Activated CD8-positive, alpha-beta memory T cell treated with anti-CD3 and anti-CD28 coated beads, Interleukin-2, amount 50 U/mL, for 1 hour (primary cell): ENCODE measurements around the gene TENM3.

ENCODE experiments used
- DNase-seq: peaks from one replicate; pipeline ENCODE4 v3.0.0-alpha.2; 2020; ENCODE audit errors: extremely low read depth

Gene TENM3

GRCh38 chr4:182564724-182565369 is 321.6 kb downstream of the TENM3 start:
- no peak for DNase-seq

GRCh38 chr4:182567119-182567518 is 323.9 kb downstream of the TENM3 start:
- DNase-seq: no peak

- DNase-seq: no peak
Observed at GRCh38 chr4:182569561-182569960, 326.4 kb downstream of the TENM3 start.

- no peak for DNase-seq
Observed at GRCh38 chr4:182574706-182575105, 331.5 kb downstream of the TENM3 start.

- no peak for DNase-seq
Observed at GRCh38 chr4:182575225-182575624, 332.0 kb downstream of the TENM3 start.

- no peak for DNase-seq
Observed at GRCh38 chr4:182576601-182577289, 333.5 kb downstream of the TENM3 start.

DNA sequence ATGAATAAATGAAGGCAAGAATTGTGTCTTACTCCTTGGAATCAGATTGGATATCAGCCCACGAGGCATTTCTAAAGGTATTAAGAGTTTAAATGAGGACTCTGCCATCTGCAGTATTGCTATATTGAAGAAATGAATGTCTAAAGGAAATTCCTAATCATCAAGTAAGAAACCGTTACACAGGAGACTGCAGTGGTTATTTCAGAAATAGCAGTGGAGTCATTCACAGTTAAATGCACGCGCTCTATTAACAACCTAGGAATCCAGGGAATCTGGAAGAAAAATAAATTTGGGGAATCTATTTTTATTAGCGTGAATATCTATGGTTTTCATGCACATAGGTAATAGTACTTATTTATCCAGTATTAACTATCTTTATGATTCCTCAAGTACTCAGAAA is 334.2 kb downstream of the TENM3 start:
- no peak for DNase-seq

- DNase-seq: no peak
Observed at GRCh38 chr4:182578402-182578801, 335.2 kb downstream of the TENM3 start.

DNA sequence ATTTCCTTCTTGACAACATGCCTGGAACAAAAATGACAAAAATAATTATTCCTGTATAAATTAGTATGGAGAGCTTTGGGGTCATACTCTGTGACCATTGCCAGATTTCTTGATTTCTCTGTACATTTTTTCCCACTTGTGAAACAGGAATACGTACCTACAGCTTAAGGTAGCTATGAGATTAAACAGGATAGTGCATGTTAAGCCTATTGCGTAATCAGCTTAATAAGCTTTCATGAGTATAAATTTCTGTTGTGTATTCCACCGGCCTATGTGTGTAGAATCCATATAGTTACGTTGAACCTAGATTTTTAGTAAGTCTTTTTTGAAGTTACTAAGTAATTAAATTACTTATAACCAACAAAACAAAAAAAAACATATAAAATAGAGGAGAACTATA is 339.0 kb downstream of the TENM3 start:
- DNase-seq: no peak

- DNase-seq: no peak
Observed at GRCh38 chr4:182583703-182584415, 340.7 kb downstream of the TENM3 start.

DNA sequence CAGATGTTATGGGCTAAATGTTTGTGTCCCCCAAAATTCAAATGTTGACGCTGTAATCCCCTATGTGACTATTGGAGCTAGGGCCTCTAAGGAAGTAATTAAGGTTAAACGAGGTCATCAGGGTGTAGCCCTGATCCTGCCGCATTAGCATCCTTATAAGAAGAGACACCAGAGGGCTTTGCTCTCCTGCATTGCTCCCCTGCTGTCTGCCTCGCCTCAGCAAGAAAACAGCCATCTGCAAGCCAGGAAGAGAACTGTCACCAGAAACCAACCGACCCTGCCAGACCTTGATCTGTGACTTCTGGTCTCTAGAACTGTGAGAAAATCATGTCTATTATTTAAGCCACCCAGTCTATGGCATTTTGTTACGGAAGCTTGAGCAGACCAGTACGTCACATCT is 342.1 kb downstream of the TENM3 start:
- DNase-seq: no peak

- no peak for DNase-seq
Observed at GRCh38 chr4:182589100-182589499, 345.9 kb downstream of the TENM3 start.

GRCh38 chr4:182593402-182593801 is 350.2 kb downstream of the TENM3 start:
- no peak for DNase-seq

GRCh38 chr4:182593864-182594263 is 350.7 kb downstream of the TENM3 start:
- DNase-seq: no peak

DNA sequence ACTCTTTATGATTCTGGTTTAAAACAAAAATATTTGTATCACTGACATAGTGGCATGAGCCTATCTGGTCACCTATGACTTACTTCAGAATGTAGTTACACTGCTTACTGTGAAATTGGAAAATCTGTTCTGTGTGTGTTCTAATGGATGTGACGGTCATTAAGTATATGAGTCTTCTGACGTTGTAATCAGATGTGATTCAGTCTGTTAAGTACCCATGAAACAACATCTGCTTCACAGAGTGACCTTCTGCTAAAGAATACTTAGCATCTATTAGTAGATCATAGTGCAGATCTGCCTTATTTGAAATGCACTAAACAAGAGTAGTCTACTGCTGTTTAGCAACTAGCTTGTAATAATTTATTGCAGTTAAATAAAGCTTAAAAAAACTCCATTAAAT is 356.9 kb downstream of the TENM3 start:
- no peak for DNase-seq

DNA sequence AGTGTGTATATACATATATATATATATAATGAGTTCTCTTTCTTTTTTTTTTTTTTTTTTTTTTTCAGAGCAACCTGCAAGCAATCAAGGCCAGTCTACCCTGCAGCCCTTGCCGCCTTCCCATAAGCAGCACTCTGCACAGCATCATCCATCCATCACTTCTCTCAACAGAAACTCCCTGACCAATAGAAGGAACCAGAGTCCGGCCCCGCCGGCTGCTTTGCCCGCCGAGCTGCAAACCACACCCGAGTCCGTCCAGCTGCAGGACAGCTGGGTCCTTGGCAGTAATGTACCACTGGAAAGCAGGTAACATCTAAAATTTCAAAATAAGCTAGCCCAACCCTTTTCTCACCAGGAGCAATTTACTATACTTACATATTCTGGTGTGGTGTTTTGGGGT is 357.7 kb downstream of the TENM3 start:
- no peak for DNase-seq

- DNase-seq: no peak
Observed at GRCh38 chr4:182604161-182604622, 361.0 kb downstream of the TENM3 start.

GRCh38 chr4:182604953-182605352 is 361.8 kb downstream of the TENM3 start:
- DNase-seq: no peak

DNA sequence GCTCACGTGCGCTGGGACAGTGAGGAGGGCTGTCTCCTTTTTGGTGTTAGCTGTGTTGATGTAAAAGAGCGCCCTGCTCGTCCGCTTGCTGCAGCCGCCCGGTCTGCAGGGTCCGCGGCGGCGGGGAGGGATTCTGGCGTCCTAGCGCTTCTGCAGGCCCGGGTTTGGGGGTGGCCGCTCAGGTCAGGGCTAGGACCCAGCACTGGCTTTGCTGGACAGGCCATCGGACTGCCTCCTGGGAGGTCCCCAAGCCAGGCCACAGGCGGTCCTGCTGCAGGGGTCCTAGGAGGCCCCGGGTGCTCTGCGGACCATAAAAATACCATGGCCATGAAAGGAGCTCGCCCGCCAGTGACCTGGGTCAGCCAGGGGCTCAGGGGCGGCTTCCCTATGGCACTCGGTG is 365.3 kb downstream of the TENM3 start:
- no peak for DNase-seq

GRCh38 chr4:182616476-182616875 is 373.3 kb downstream of the TENM3 start:
- DNase-seq: no peak

- DNase-seq: no peak
Observed at GRCh38 chr4:182619660-182620059, 376.5 kb downstream of the TENM3 start.

- DNase-seq: no peak
Observed at GRCh38 chr4:182620111-182620980, 377.1 kb downstream of the TENM3 start.
